Activated T-helper 9 cell treated with anti-CD3 and anti-CD28 coated beads, Interleukin-2, amount 50 U/mL, for 16 hours (primary cell): ENCODE results near the gene NUDC.
A peak's percentile ranks its signal among the peaks of the same experiment; 100 is the strongest.
"Not testable (repeated sequence)": the region's sequence is repeated elsewhere in the genome, so short reads cannot be mapped to it uniquely, and the experiment has no call there.

ENCODE experiments used
- DNase-seq: peaks from one replicate; pipeline ENCODE4 v3.0.0-alpha.2; 2020; ENCODE audit warnings: low read depth

Gene NUDC

DNA sequence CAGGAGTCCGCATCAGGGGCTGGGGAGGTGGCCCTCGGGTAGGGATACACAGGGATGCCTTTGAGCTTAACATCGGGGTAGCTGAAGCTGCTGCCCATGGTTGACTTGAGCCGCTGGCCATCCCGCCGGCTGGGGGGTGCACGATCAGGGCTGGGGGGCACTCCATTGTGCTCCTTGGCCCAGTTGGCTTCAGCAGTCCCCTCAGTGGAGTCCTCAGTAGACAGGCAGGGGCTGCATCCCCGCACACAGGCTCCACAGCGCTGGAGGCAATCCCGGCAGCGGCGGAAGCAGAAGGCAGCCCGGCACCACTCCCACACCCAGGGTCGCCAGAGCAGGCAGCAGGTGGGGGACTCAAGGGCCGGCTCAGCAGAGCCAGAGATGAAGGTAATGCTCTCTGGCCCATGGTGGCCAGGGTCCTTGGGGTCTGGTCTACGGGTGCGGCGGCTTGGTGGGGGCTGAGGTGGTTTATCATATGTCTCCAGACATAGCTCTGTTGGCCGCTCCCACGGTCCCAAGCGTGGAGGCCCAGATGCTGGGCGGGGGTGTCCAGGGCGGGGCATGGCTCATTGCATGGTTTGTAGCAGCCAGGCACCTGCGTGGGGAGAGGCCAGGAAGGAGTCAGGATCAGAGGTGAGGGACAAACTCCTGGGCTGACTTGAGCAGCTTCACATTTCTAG lies 30.4 kb downstream of the NUDC start:
- no peak for DNase-seq

DNA sequence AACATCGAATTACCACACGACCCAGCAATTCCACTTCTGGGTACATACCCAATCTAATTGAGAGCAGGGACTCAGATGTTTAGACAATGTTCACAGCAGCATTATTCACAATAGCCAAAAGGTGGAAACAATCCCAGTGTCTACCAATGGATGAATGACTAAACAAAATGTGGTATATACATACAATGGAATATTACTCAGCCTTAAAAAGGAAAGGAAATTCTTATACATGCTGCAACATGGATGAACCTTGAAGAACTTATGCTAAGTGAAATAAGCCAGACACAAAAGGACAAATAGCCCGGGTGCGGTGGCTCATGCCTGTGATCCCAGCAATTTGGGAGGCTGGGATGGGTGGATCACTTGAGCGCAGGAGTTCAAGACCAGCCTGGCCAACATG lies 31.8 kb downstream of the NUDC start:
- DNase-seq, result no peak

DNA sequence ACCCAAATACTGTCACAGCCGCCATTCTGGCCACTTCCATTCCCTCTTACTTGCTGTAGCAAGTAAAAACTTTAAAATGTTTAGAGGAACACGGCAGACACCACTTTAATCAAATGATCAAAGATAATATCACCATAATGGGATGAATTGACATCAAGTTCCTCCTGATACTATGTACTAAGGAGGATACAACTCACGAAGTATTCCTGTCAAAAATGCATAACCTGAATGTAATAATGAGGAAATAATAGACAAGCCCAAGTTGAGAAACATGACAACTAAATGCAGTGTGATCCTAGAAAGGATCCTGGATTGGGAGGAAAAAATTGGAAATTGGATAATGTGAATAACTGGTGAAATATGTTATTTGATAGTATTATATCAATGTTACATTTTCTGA lies 34.8 kb downstream of the NUDC start:
- DNase-seq, result no peak

DNA sequence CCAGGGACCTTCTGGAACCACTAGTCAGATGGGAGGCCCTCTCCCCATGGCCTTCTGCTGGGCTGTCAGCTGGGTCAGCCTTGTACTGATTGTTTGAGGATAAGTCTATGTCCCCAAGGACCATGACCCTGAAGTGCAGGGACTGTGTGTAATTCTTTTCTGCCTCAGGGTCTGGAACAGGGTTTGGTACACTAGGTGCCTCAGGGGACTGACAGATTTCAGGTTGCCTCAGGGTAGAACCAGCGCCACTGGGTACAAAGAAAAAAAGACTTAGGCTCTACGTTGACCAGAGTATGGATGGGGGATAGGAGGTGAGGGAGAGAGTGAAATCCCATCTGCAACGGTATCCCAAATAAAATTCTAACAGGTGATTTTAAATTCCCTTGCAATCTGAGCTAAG lies 35.8 kb downstream of the NUDC start:
- DNase-seq, result no peak

DNA sequence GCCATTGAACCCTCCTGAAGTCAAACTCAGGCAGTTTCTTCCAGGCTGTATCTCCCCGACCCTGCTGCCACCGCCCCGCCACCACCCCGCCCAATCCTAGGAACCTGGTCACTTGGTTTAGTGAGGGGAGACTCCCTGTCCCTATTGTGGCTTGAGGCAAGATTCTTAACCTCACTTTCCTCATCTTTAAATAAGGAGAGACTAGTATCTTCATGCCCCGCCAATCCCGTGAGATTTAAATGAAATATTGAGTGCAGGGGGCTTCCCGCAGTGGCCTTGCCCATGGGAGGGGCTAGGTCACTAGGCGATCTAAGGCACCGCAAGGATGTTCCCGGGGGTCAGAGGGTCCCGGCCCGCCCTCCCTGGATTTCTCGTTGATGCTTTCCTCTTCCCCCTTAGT lies 37.7 kb downstream of the NUDC start:
- no peak for DNase-seq

DNA sequence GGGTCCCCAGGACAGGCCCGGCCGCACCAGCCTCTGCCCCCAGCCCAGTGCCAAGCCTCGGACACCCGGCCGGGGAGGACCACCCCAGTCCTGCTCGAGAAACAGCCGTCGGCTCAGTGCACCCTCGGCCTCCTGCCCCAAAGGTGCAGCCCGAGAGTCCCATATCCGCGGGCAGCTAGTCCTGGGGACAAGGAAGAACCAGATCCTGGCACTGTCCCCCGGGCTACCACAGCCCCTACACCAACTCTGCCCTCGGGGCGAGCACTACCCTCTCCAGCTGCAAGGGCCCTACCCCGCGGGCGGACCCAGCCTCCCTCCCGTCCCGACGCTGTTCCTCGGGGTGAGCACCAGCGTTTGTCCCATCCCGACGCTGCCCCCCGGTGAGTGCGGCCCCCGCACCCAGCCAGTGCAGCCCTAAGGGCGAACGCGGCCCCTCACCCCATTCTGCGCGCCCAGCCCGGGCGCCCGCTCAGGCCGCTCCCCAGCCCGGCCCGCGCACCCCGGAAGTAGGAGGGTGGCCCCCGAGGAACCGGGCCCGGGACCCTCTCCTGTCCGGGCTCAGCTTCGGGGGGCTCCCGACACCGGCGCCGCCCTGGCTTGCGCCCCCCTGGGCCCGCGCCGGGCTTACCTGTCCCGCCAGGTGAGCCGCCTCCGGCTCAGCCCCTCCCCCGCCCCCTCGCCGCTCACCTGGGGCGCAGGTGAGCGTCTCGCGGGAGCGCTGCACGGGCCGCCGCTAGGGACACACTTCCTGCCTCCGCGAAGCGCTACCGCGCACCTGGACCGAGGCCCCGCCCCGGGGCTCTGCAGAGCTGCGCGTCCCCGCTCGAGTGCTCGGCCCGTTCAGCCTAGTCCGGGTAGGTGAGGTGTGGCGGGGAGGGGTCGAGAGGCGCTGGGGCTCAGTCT lies 38.4 kb downstream of the NUDC start, which contains the start of gene KDF1:
Gene KDF1 (minus strand): TSS at position 747 of the 903 bp plus-strand sequence. CDS start 8,088 bp downstream, outside the sequence.
- peak; percentile 36 for DNase-seq

DNA sequence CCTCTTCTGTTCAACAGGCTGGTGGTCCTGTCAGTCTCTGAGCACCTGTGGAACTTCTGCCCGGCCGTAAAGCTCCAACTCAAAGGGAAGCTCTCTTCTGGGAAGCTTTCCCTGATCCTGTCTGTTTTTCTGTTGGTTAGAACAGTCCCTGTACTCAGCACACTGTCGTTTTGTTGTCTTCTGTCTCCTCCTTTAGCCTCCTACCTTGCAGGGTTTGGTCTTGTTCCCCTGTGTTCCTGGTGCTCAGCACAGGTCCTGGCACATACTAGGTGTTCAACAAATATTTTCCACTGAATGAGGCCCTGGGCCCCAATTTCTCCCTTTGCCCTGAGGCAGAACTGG lies 39.1 kb downstream of the NUDC start:
- DNase-seq, result no peak

DNA sequence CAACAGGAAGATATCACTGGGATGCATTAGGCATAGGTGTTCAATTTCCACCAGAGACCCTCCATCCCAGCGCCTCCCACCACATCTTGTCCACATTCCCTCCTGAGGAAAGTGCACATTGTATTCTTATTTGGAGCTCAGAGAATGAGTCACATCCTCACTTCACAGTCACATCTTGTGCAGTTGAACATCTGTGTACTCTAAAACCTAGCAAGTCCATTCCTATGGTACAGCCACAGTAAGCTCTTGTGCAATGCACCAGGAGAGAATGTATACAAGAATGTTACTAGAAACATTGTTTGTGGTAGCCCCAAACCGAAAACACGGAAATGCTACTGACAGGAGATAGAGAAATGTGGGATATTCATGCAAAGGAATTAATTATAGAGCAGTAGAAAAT lies 40.3 kb downstream of the NUDC start:
- DNase-seq, result no peak

DNA sequence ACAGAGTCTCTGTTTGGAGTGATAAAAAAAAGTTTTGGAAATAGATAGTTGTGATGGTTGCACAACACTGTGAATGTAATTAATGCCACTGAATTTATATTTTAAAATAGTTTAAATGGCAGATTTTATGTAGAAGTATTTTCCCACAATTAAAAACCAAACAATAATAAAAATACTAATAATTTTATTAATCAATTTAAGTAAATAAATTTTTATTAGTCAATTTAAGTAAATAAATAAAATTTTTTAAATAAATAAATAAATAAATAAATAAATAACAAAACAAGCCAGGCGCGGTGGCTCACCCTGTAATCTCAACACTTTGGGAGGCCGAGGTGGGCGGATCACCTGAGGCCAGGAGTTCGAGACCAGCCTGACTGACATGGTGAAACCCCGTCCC lies 43.7 kb downstream of the NUDC start:
- no peak for DNase-seq

DNA sequence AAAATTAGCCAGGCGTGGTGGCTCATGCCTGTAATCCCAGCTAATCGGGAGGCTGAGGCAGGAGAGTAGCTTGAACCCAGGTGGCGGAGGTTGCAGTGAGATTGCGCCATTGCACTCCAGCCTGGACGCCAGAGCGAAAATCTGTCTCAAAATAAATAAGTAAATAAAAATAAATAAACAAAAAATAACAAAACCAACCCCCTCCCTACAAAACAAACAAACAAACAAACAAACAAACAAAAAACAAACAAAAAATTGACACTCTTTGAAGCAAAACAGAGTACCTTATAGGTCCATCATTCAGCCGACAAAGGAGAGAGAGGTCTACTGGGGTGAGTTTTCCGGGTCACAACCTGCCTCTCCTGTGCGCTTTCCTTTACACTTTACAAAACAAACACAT lies 44.1 kb downstream of the NUDC start:
- DNase-seq, result no peak

DNA sequence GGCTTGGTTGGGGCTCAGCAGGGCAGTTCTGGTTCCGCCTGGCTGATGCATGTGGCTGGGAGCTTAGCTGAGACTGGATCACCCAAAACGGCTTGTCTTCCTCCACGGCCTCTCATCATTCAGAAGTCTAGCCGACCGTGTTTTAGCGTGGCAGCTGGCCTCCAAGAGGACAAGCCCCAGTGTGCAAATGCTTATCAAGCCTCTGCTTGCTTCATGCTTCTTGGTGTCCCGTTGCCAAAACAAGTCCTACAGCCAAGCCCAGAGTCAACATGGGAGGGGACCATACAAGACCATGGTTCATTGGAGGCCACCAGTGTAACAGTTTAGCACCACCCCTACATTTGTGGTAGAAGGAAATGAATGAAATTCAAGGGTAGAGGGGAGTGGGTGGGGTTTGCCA lies 49.3 kb downstream of the NUDC start:
- no peak for DNase-seq

DNA sequence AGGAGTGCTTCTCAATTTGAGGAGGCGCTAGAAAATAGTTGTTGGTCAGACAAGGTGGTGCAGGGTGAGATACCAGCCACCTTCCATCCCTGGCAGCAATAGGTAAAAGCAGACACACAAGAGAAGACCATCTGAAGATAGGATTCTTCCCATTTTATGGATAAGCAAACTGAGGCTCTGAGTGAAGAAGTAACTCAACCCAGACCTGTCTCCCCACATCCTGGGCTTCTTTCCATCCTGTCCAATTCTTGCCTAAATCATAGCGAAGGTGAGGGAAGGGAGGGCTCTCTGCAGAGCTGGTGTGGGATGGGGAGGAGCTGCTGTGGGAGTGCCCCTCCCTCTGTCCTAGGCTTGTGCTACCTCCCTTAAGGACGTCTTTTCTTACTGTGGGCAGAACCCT lies 50.0 kb downstream of the NUDC start:
- no peak for DNase-seq

DNA sequence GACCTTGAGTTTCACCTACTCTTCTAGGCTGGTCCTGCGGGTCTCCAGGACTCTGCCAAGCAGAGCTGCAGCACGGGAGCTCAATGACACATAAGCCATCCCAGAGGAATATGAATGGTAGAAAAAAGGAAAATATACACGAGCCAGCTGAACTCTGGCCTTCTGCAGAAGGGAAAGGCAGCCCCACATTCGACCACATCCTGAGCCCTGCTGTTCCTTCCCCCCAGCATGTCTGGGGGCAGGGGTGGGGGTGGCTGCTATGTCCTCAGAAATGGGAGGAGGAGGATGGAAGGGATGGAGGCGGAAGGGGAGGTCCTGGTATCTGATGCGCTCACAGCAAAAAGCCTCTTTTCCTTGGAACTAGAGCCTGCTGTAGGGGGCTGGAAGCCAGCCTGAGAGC lies 50.8 kb downstream of the NUDC start:
- no peak for DNase-seq

DNA sequence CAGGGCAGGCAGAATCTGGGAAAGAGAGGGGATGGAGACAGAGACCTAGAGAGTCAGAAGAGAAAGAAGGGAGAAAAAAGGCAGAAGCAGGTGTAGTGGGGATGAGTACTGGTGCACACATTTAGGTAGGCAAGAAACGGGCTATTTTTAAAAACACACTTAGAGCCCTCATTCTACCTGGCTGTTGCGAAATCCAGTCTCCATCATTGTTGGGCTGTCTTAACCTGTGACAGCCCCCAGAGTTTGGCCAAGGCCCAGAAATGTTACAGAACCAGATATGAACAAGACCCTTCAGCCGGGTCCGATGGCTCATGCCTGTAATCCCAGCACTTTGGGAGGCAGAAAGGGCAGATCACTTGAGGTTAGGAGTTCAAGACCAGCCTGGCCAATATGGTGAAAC lies 51.3 kb downstream of the NUDC start:
- DNase-seq, result no peak

DNA sequence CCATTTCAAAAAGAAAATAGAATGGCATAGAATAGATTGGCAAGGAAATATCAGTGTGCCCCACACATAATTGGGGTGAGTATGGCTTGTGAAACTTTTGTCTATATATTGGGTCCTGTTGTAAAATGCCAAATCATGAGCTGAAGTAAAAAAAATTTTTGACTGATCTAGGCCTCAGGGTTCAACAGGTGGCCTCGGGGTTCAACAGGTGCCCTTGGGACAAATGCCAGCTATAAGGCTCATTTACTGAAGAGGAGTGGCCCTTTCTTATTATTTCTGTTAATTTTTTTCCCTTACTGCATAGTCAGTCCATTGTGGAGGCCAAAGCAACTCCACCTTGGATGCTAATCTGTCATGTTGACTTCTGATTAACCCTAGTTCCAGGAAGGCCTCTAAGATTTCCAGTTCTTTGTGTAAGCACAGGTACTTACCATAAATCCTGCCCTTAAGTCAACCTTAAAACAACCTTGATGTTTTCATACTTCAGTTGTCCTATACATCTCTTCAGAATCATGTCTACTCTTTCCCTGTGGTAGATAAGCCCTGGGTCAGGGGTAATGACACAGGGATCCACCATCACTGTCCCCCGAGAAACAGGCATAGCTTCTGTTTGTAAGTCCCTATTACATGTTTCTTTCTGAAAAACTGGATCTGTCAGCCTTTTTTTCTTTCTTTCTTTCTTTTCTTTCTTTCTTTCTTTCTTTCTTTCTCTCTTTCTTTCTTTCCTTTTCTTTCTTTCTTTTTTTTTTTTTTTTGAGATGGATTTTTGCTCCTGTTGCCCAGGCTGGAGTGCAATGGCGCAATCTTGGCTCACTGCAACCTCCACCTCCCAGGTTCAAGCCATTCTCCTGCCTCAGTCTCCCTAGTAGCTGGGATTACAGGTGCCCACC lies 55.3 kb downstream of the NUDC start:
- DNase-seq, result no peak

DNA sequence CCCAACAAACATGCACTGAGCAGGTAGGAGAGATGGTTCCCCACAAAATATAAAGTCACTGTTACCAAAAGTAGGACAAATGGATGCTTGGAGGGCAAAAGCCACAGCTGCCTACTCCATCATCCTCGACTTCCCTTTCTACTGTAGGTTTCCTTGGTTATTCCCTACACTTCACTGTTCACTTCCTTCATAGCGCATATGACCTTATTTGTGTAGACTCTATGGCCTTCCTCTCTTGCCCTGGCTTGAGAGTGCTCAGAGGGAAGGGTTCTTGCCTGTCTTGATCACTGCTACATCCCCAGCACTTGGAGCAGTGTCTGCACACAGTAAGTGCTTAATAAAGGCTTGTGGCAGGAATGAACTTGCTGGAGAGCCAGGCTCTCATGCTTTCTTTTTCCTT lies 57.4 kb downstream of the NUDC start:
- DNase-seq, result no peak

DNA sequence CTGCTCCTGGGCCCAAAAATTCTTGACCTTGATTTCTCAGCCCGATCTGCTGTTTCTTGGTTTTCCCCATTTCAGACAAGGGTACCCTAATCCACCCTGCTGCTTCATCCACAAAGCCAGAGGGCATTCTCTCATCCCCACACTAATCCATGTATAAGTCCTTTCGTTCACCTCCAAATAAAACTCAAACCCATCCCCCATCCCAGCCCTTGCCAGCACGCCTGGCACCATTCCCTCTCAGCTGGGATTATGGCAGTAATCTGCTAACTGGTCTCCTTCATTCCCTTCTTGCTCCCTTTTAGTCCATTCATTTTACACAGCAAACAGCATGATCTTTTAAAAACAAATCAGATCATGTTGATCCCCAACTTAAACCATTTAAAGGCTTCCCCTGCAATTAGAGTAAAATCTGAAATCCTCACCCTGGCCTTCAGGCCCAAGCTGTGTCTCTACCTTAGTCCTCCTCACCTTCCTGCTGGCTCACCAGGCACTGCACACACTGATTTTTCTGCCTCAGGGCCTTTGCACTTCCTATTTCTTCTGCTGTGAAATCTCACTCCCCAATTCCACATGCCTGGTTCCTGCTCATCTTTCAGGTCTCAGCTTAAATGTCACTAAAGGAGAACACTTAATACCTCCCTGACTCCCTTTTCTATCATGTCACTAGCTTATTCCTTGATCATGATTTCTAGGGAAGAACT lies 59.8 kb downstream of the NUDC start:
- no peak for DNase-seq

DNA sequence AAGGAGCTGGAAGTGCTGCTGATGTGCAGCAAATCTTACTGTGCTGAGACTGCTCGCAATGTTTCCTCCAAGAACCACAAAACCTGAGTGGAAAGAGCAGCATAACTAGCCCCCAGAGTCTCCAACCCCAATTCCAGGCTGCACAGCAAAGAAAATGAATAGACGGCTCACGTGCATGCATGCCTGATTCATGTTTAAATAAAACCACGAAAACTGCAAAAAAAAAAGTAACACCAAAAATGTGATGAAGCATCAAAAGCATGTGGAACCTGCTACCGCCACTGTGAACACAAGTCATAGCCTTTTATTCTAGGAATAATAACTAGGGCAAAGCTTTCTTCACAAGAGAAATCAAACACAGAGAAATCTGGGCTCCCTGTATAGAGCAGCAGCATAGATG lies 62.3 kb downstream of the NUDC start:
- DNase-seq, result no peak

DNA sequence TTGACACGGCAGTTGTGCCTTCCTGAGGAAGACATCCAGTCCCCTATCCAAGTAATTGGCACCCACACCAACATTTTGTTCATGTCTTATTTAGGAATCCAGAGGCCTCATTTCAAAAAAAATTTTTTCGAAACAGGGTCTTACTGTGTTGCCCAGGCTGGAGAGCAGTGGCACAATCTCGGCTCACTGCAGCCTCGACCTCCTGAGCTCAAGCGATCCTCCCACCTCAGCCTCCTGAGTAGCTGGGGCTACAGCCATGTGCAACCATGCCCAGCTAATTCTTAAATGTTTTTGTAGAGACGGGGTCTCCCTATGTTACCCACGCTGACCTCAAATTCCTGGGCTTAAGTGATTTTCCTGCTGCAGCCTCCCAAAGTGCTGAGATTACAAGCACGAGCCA lies 62.7 kb downstream of the NUDC start:
- no peak for DNase-seq

DNA sequence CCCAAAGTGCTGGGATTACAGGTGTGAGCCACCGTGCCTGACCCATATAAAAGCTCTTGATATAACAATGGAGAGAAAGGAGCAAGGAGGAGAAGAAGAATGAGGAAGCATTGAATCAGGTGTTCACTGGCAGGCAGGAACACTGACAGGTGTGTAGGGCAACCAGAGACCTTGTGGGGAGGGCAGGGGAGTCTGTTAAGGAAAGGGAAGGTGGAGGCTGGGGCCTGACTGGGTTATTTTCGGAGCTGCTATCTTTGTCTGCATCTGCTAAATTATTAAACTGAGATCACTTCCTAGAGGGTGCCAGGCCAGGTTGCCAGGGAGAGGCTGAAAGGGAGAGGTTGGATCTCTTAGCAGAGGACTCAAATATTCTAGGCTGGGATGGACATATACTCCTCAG lies 65.1 kb downstream of the NUDC start:
- DNase-seq, result no peak

DNA sequence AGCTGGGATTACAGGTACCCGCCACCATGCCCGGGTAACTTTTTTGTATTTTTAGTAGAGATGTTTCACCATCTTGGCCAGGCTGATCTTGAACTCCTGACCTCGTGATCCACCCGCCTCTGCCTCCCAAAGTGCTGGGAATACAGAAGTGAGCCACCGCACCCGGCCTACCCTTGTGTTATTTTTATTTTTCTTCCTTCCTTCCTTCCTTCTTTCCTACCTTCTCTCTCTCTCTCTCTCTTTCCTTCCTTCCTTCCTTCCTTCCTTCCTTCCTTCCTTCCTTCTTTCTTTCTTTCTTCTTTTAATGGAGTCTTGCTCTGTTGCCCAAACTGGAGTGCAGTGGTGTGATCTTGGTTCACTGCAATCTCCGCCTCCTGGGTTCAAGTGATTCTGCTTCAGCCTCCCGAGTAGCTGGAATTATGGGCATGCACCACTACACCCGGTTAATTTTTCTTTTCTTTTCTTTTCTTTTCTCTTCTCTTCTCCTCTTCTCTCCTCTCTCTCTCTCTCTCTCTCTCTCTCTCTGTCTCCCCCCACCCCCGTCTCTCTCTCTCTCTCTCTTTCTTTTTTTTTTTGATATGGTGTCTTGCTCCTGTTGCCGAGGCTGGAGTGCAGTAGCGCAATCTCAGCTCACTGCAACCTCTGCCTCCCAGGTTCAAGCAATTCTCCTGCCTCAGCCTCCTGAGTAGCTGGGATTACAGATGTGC lies 68.0 kb downstream of the NUDC start:
- not testable (repeated sequence) for DNase-seq
